Panc1 (cell line): ENCODE measurements around the gene SSR2. TPM values are rescaled to one million over a fixed set of nuclear protein-coding genes. Genes with fewer than 3 reads are reported as not detected.

Experiments
- ATAC-seq: fragments of 200-7000 bp; cut with Tn5 transposase; 2 replicates; pipeline ENCODE4 v1.9.1; 2020; ENCODE audit warnings: mild to moderate bottlenecking, moderate library complexity
- BruUV-seq: library from RNA; stranded (reverse); fragments of 400-500 nt; replicated peaks from 2 replicates; lab custom pipeline; 2021; lab: Mats Ljungman, UMichigan
- CTCF ChIA-PET: fragments of 300-600 bp; sonication (Branson Sonifier 250); formaldehyde crosslinking; loops from one replicate; lab custom pipeline; 2022; ENCODE audit warnings: antibody characterized with exemption; lab: Charles Lee
- POLR2A ChIA-PET: fragments of 300-600 bp; sonication (Branson Sonifier 250); formaldehyde crosslinking; loops from one replicate; lab custom pipeline; 2022; ENCODE audit warnings: antibody characterized with exemption; lab: Charles Lee
- DNase-seq: peaks from one replicate; pipeline ENCODE4 v3.0.0-alpha.2; 2010; ENCODE audit warnings: low read depth, low spot score
- H3K27ac ChIP-seq: 2 replicates; pipeline ENCODE4 v1.5.1; 2011; ENCODE audit warnings: mild to moderate bottlenecking, low read length, inconsistent platforms
- H3K27me3 ChIP-seq: fragments of 200-500 bp; sonication (Bioruptor generic); 2 replicates; pipeline ENCODE4 v1.6.0; 2014; ENCODE audit warnings: low read length, inconsistent platforms; ENCODE audit not compliant: control insufficient read depth, insufficient read depth
- H3K36me3 ChIP-seq: fragments of 200-500 bp; sonication (Bioruptor generic); 2 replicates; pipeline ENCODE4 v1.5.1; 2014; ENCODE audit warnings: inconsistent platforms, mild to moderate bottlenecking, low read length, moderate library complexity; ENCODE audit not compliant: control insufficient read depth, insufficient read depth
- H3K4me1 ChIP-seq: 2 replicates; pipeline ENCODE4 v1.5.1; 2011; ENCODE audit warnings: inconsistent platforms, mild to moderate bottlenecking, low read length, moderate library complexity; ENCODE audit not compliant: control insufficient read depth, insufficient read depth
- H3K4me3 ChIP-seq, 2 experiments: 2 replicates each; pipeline ENCODE4 v1.5.1; 2011 to 2012; ENCODE audit warnings: low read depth in 2 of 2, low read length in 2 of 2, mild to moderate bottlenecking in 2 of 2, inconsistent platforms in 1 of 2, moderate library complexity in 1 of 2
- H3K9me3 ChIP-seq: fragments of 200-500 bp; sonication (Bioruptor generic); 2 replicates; pipeline ENCODE4 v1.5.1; 2014; ENCODE audit warnings: low read depth, mild to moderate bottlenecking, inconsistent platforms, low read length, moderate library complexity; ENCODE audit not compliant: control insufficient read depth, insufficient read depth
- POLR2AphosphoS5 ChIP-seq: IDR thresholded peaks from 2 replicates; pipeline ENCODE4 v1.6.1; 2012; ENCODE audit warnings: mild to moderate bottlenecking, low read depth, low read length, moderate library complexity
- SIN3A ChIP-seq: IDR thresholded peaks from 2 replicates; pipeline ENCODE4 v1.6.1; 2012; ENCODE audit warnings: low read depth, mild to moderate bottlenecking, low read length, moderate library complexity, borderline replicate concordance; ENCODE audit not compliant: insufficient read depth
- TCF7L2 ChIP-seq: IDR thresholded peaks from 2 replicates; pipeline ENCODE4 v1.6.1; 2011; ENCODE audit warnings: mild to moderate bottlenecking, low read depth, low read length, inconsistent platforms
- in situ Hi-C: cut with HindIII; loops from 2 replicates; pipeline ENCODE4 v1.10.0; 2016; ENCODE audit warnings: low sequenced_read_pairs, low pct_unique_long_range_greater_than_20kb
- intact Hi-C: fragments of 100-400 bp; cut with micrococcal nuclease; formaldehyde crosslinking; loops from one replicate; pipeline ENCODE4 v1.10.0; 2022; ENCODE audit not compliant: unreplicated experiment
- total RNA-seq: library from RNA; stranded (reverse); gene quantifications from one replicate; pipeline ENCODE4 v1.2.1, GENCODE V29; 2021; ENCODE audit not compliant: unreplicated experiment
- TF ChIP-seq, protein P1 (sequence below), 2 experiments: IDR thresholded peaks; 2 replicates each; pipeline ENCODE4 v1.6.1; 2011 to 2012; ENCODE audit warnings: low read depth in 2 of 2, control low read depth in 1 of 2, low read length in 1 of 2, mild to moderate bottlenecking in 1 of 2, moderate library complexity in 1 of 2; ENCODE audit not compliant: insufficient read depth in 1 of 2
- TF ChIP-seq, protein P2 (sequence below): fragments of 450-650 bp; IDR thresholded peaks from 2 replicates; pipeline ENCODE4 v1.5.1; 2017; ENCODE audit warnings: mild to moderate bottlenecking

SSR2 gene
- total RNA-seq, 1 experiment from 2014 or later = 252 TPM

- ChIA-PET POLR2A (no interaction called here), CTCF (no interaction called here)
- ATAC-seq (no peak), DNase-seq (no peak)
- intact Hi-C loops (no loop called here), in situ Hi-C loops (no loop called here)
- Histone ChIP-seq H3K27ac (no peak overlapping the region), H3K9me3 (no peaks in the 10 kb centered on the region), H3K4me3 (no peak overlapping the region), H3K4me1 (no peaks in the 10 kb centered on the region), H3K27me3 (no peaks in the 10 kb centered on the region), H3K36me3 (peaks cover 2% of the 10 kb centered on the region; the same call in 1 of the 2 replicates)
- TF ChIP-seq TCF7L2 = no peak
- TF ChIP-seq, protein P1, sequence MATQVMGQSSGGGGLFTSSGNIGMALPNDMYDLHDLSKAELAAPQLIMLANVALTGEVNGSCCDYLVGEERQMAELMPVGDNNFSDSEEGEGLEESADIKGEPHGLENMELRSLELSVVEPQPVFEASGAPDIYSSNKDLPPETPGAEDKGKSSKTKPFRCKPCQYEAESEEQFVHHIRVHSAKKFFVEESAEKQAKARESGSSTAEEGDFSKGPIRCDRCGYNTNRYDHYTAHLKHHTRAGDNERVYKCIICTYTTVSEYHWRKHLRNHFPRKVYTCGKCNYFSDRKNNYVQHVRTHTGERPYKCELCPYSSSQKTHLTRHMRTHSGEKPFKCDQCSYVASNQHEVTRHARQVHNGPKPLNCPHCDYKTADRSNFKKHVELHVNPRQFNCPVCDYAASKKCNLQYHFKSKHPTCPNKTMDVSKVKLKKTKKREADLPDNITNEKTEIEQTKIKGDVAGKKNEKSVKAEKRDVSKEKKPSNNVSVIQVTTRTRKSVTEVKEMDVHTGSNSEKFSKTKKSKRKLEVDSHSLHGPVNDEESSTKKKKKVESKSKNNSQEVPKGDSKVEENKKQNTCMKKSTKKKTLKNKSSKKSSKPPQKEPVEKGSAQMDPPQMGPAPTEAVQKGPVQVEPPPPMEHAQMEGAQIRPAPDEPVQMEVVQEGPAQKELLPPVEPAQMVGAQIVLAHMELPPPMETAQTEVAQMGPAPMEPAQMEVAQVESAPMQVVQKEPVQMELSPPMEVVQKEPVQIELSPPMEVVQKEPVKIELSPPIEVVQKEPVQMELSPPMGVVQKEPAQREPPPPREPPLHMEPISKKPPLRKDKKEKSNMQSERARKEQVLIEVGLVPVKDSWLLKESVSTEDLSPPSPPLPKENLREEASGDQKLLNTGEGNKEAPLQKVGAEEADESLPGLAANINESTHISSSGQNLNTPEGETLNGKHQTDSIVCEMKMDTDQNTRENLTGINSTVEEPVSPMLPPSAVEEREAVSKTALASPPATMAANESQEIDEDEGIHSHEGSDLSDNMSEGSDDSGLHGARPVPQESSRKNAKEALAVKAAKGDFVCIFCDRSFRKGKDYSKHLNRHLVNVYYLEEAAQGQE (IDR thresholded peaks at IDR 0.05; ENCODE audit: insufficient read depth in 1 of 2, low read depth in 2 of 2, low read length in 1 of 2) = no peak
- TF ChIP-seq SIN3A = no peak
- TF ChIP-seq, protein P2, sequence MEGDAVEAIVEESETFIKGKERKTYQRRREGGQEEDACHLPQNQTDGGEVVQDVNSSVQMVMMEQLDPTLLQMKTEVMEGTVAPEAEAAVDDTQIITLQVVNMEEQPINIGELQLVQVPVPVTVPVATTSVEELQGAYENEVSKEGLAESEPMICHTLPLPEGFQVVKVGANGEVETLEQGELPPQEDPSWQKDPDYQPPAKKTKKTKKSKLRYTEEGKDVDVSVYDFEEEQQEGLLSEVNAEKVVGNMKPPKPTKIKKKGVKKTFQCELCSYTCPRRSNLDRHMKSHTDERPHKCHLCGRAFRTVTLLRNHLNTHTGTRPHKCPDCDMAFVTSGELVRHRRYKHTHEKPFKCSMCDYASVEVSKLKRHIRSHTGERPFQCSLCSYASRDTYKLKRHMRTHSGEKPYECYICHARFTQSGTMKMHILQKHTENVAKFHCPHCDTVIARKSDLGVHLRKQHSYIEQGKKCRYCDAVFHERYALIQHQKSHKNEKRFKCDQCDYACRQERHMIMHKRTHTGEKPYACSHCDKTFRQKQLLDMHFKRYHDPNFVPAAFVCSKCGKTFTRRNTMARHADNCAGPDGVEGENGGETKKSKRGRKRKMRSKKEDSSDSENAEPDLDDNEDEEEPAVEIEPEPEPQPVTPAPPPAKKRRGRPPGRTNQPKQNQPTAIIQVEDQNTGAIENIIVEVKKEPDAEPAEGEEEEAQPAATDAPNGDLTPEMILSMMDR = no peak
- TF ChIP-seq POLR2AphosphoS5 = no peak
- no TSS peak for BruUV-seq
Observed at GRCh38 chr1:156062189-156062588, 41.4 kb upstream of the SSR2 start.

- intact Hi-C loops (no loop called here), in situ Hi-C loops (no loop called here)
- ChIA-PET CTCF (no interaction called here), POLR2A (no interaction called here)
- Histone ChIP-seq H3K4me1 (no peaks in the 10 kb centered on the region), H3K36me3 (peaks cover 2% of the 10 kb centered on the region; the same call in 1 of the 2 replicates), H3K4me3 (no peak within 1 kb of the TSS), H3K9me3 (no peaks in the 10 kb centered on the region), H3K27me3 (no peaks in the 10 kb centered on the region), H3K27ac (no peak within 1 kb of the TSS)
- no peak for ATAC-seq
- DNase-seq = no peak
- TF ChIP-seq, protein P1 (IDR thresholded peaks at IDR 0.05; ENCODE audit: insufficient read depth in 1 of 2, low read depth in 2 of 2, low read length in 1 of 2) = no peak
- no peak for TF ChIP-seq SIN3A
- TF ChIP-seq POLR2AphosphoS5 = no peak
- no TSS peak for BruUV-seq
Observed at GRCh38 chr1:156060937-156061636, 40.3 kb upstream of the SSR2 start, which contains the start of gene RAB25. Gene RAB25 (plus strand): TSS chr1:156061160. CDS start chr1:156061401, 241 bp downstream.
